GM23338 (cell line): ENCODE data around the gene OR12D3. TPM values are rescaled to one million over a fixed set of nuclear protein-coding genes. Genes with fewer than 3 reads are reported as not detected.

Source experiments
- ATAC-seq: fragments of 200-7000 bp; cut with Tn5 transposase; 3 replicates; pipeline ENCODE4 v1.9.1; 2020
- DNase-seq: peaks from one replicate; pipeline ENCODE4 v3.0.0-alpha.2; 2015; ENCODE audit warnings: low spot score
- H2AFZ ChIP-seq: fragments of 200-600 bp; sonication (generic); 2 replicates; pipeline ENCODE4 v1.8.0; 2016; ENCODE audit warnings: antibody characterized with exemption, mild to moderate bottlenecking, moderate library complexity
- H3F3A ChIP-seq: fragments of 200-600 bp; sonication (generic); replicated peaks from 2 replicates; pipeline ENCODE4 v1.8.0; 2017; ENCODE audit warnings: antibody characterized with exemption, mixed run types, low read depth
- H3K27ac ChIP-seq: fragments of 200-600 bp; sonication (generic); 2 replicates; pipeline ENCODE4 v1.6.1; 2016; ENCODE audit warnings: low read depth
- H3K27me3 ChIP-seq: fragments of 200-600 bp; sonication (generic); 2 replicates; pipeline ENCODE4 v1.8.0; 2016; ENCODE audit warnings: mild to moderate bottlenecking, mixed run types, moderate library complexity; ENCODE audit not compliant: insufficient read depth
- H3K36me3 ChIP-seq: fragments of 200-600 bp; sonication (generic); 2 replicates; pipeline ENCODE4 v1.8.0; 2016; ENCODE audit warnings: mild to moderate bottlenecking; ENCODE audit not compliant: insufficient read depth
- H3K4me1 ChIP-seq: fragments of 200-600 bp; sonication (generic); 2 replicates; pipeline ENCODE4 v1.8.0; 2016; ENCODE audit warnings: mild to moderate bottlenecking, moderate library complexity; ENCODE audit not compliant: insufficient read depth
- H3K4me2 ChIP-seq: fragments of 200-600 bp; sonication (generic); 2 replicates; pipeline ENCODE4 v1.7.1; 2017; ENCODE audit warnings: mixed run types
- H3K4me3 ChIP-seq: fragments of 200-600 bp; sonication (generic); 2 replicates; pipeline ENCODE4 v1.6.1; 2016; ENCODE audit warnings: mixed run types
- H3K79me2 ChIP-seq: fragments of 200-600 bp; sonication (generic); replicated peaks from 2 replicates; pipeline ENCODE4 v1.8.0; 2017; ENCODE audit warnings: mild to moderate bottlenecking; ENCODE audit not compliant: insufficient read depth
- H3K9me2 ChIP-seq: fragments of 200-600 bp; sonication (generic); 2 replicates; pipeline ENCODE4 v1.8.0; 2017; ENCODE audit not compliant: insufficient read depth
- H4K20me1 ChIP-seq: fragments of 200-600 bp; sonication (generic); replicated peaks from 2 replicates; pipeline ENCODE4 v1.8.0; 2017; ENCODE audit warnings: mild to moderate bottlenecking; ENCODE audit not compliant: insufficient read depth
- H3K27ac Mint-ChIP-seq: 2 replicates; pipeline ENCODE4 v1.8.0; 2020; ENCODE audit warnings: inconsistent platforms, mild to moderate bottlenecking, moderate library complexity, mixed read lengths
- H3K27me3 Mint-ChIP-seq: 3 replicates; pipeline ENCODE4 v1.8.0; 2022; ENCODE audit warnings: low read depth, mild to moderate bottlenecking, moderate library complexity, mixed read lengths, inconsistent platforms; ENCODE audit not compliant: insufficient read depth, poor library complexity
- H3K36me3 Mint-ChIP-seq: 3 replicates; pipeline ENCODE4 v1.8.0; 2021; ENCODE audit warnings: low read depth, mild to moderate bottlenecking, inconsistent platforms, moderate library complexity, mixed read lengths
- H3K4me1 Mint-ChIP-seq: 3 replicates; pipeline ENCODE4 v1.8.0; 2020; ENCODE audit warnings: mild to moderate bottlenecking, inconsistent platforms, mixed read lengths
- H3K4me3 Mint-ChIP-seq: 3 replicates; pipeline ENCODE4 v1.8.0; 2021; ENCODE audit warnings: moderate library complexity, mild to moderate bottlenecking, inconsistent platforms, mixed read lengths
- H3K9me3 Mint-ChIP-seq: 3 replicates; pipeline ENCODE4 v1.8.0; 2020; ENCODE audit warnings: moderate library complexity, mild to moderate bottlenecking, inconsistent platforms, mixed read lengths
- CREB1 ChIP-seq: fragments of 250-450 bp; sonication (Bioruptor Pico); IDR thresholded peaks from 2 replicates; pipeline ENCODE4 v1.5.0; 2020; ENCODE audit warnings: low read depth, mild to moderate bottlenecking, moderate library complexity
- EZH2 ChIP-seq: fragments of 200-600 bp; sonication (generic); IDR thresholded peaks from one replicate; pipeline ENCODE4 v1.8.0; 2017; ENCODE audit warnings: antibody characterized with exemption, mild to moderate bottlenecking, low read depth; ENCODE audit not compliant: unreplicated experiment
- EZH2phosphoT487 ChIP-seq: fragments of 200-600 bp; sonication (generic); IDR thresholded peaks from one replicate; pipeline ENCODE4 v1.8.1; 2018; ENCODE audit warnings: antibody characterized with exemption; ENCODE audit not compliant: unreplicated experiment
- JUNB ChIP-seq: IDR thresholded peaks from one replicate; pipeline ENCODE4 v1.6.1; 2016; ENCODE audit warnings: antibody characterized with exemption; ENCODE audit not compliant: unreplicated experiment
- NANOG ChIP-seq: IDR thresholded peaks from 2 replicates; pipeline ENCODE4 v1.6.1; 2016; ENCODE audit warnings: antibody characterized with exemption, borderline replicate concordance
- POLR2AphosphoS5 ChIP-seq: IDR thresholded peaks from 2 replicates; pipeline ENCODE4 v1.6.1; 2016; ENCODE audit warnings: antibody characterized with exemption, low read depth
- STAT1 ChIP-seq: IDR thresholded peaks from one replicate; pipeline ENCODE4 v1.6.1; 2016; ENCODE audit warnings: antibody characterized with exemption; ENCODE audit not compliant: unreplicated experiment
- ZNF114 ChIP-seq: fragments of 250-450 bp; sonication (Bioruptor Pico); IDR thresholded peaks from 2 replicates; pipeline ENCODE4 v1.5.0; 2020; ENCODE audit warnings: mild to moderate bottlenecking, moderate library complexity
- ZNF331 ChIP-seq: fragments of 250-450 bp; sonication (Bioruptor Pico); IDR thresholded peaks from 2 replicates; pipeline ENCODE4 v1.5.0; 2020; ENCODE audit warnings: low read depth, mild to moderate bottlenecking, moderate library complexity
- polyA plus RNA-seq: library from polyadenylated mRNA; unstranded; fragments of >200 nt; fragmentation: Nextera tagmentation; extraction: Ambion mirVana; gene quantifications from 2 replicates; pipeline ENCODE4 v1.2.1, GENCODE V29; 2016
- total RNA-seq: library from RNA; depleted of rRNA; stranded (reverse); fragments of >200 nt; shearing (Covaris generic); gene quantifications from 2 replicates; pipeline ENCODE4 v1.2.3, GENCODE V29; 2014
- TF ChIP-seq, protein P1 (sequence below): IDR thresholded peaks from 2 replicates; pipeline ENCODE4 v1.6.1; 2016; ENCODE audit warnings: antibody characterized with exemption
- TF ChIP-seq, protein P2 (sequence below), 2 experiments: fragments of 200-600 bp in 1 of 2; sonication (generic) in 1 of 2; conservative IDR thresholded peaks; 2 replicates each; pipeline versions ENCODE4 v1.5.1 to v1.6.1; 2016 to 2017; ENCODE audit warnings: antibody characterized with exemption in 2 of 2, low read depth in 2 of 2, mild to moderate bottlenecking in 2 of 2, moderate library complexity in 1 of 2
- TF ChIP-seq, protein P3 (sequence below): fragments of 250-450 bp; sonication (Bioruptor Pico); IDR thresholded peaks from 2 replicates; pipeline ENCODE4 v1.5.0; 2020; ENCODE audit warnings: mild to moderate bottlenecking, moderate library complexity
- TF ChIP-seq, protein P4 (sequence below): IDR thresholded peaks from one replicate; pipeline ENCODE4 v1.6.1; 2018; ENCODE audit warnings: antibody characterized with exemption; ENCODE audit not compliant: unreplicated experiment

The OR12D3 gene
- total and polyA plus RNA-seq, 2 experiments from 2014 or later: not detected

DNA sequence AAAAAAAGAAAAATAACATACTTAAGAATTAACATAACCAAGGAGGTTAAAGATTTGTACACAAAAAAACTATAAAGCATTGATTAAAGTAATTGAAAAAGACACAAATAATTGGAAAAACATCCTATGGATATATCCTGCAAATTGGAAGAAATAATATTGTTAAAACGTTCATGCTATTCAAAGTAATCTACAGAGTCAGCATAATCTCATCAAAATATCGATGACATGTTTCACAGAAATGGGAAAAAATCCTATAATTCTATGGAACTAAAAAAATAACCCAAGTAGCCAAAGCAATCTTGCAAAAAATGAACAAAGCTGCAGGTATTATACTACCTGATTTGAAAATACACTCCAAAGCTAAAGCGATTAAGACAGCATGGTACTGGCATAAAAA, 29.7 kb downstream of the OR12D3 start:
- no peaks in the 10 kb centered on the region for H3K27me3 ChIP-seq
- no peak overlapping the region for H3K27ac Mint-ChIP-seq
- no peaks in the 10 kb centered on the region for H3K27me3 Mint-ChIP-seq
- TF ChIP-seq, protein P1, sequence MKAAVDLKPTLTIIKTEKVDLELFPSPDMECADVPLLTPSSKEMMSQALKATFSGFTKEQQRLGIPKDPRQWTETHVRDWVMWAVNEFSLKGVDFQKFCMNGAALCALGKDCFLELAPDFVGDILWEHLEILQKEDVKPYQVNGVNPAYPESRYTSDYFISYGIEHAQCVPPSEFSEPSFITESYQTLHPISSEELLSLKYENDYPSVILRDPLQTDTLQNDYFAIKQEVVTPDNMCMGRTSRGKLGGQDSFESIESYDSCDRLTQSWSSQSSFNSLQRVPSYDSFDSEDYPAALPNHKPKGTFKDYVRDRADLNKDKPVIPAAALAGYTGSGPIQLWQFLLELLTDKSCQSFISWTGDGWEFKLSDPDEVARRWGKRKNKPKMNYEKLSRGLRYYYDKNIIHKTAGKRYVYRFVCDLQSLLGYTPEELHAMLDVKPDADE: no peak
- TF ChIP-seq, protein P2, sequence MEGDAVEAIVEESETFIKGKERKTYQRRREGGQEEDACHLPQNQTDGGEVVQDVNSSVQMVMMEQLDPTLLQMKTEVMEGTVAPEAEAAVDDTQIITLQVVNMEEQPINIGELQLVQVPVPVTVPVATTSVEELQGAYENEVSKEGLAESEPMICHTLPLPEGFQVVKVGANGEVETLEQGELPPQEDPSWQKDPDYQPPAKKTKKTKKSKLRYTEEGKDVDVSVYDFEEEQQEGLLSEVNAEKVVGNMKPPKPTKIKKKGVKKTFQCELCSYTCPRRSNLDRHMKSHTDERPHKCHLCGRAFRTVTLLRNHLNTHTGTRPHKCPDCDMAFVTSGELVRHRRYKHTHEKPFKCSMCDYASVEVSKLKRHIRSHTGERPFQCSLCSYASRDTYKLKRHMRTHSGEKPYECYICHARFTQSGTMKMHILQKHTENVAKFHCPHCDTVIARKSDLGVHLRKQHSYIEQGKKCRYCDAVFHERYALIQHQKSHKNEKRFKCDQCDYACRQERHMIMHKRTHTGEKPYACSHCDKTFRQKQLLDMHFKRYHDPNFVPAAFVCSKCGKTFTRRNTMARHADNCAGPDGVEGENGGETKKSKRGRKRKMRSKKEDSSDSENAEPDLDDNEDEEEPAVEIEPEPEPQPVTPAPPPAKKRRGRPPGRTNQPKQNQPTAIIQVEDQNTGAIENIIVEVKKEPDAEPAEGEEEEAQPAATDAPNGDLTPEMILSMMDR (conservative IDR thresholded peaks at IDR 0.05; ENCODE audit: low read depth in 2 of 2): no peak
- TF ChIP-seq STAT1: no peak
- no peak for TF ChIP-seq NANOG
- TF ChIP-seq POLR2AphosphoS5: no peak
- TF ChIP-seq, protein P3, sequence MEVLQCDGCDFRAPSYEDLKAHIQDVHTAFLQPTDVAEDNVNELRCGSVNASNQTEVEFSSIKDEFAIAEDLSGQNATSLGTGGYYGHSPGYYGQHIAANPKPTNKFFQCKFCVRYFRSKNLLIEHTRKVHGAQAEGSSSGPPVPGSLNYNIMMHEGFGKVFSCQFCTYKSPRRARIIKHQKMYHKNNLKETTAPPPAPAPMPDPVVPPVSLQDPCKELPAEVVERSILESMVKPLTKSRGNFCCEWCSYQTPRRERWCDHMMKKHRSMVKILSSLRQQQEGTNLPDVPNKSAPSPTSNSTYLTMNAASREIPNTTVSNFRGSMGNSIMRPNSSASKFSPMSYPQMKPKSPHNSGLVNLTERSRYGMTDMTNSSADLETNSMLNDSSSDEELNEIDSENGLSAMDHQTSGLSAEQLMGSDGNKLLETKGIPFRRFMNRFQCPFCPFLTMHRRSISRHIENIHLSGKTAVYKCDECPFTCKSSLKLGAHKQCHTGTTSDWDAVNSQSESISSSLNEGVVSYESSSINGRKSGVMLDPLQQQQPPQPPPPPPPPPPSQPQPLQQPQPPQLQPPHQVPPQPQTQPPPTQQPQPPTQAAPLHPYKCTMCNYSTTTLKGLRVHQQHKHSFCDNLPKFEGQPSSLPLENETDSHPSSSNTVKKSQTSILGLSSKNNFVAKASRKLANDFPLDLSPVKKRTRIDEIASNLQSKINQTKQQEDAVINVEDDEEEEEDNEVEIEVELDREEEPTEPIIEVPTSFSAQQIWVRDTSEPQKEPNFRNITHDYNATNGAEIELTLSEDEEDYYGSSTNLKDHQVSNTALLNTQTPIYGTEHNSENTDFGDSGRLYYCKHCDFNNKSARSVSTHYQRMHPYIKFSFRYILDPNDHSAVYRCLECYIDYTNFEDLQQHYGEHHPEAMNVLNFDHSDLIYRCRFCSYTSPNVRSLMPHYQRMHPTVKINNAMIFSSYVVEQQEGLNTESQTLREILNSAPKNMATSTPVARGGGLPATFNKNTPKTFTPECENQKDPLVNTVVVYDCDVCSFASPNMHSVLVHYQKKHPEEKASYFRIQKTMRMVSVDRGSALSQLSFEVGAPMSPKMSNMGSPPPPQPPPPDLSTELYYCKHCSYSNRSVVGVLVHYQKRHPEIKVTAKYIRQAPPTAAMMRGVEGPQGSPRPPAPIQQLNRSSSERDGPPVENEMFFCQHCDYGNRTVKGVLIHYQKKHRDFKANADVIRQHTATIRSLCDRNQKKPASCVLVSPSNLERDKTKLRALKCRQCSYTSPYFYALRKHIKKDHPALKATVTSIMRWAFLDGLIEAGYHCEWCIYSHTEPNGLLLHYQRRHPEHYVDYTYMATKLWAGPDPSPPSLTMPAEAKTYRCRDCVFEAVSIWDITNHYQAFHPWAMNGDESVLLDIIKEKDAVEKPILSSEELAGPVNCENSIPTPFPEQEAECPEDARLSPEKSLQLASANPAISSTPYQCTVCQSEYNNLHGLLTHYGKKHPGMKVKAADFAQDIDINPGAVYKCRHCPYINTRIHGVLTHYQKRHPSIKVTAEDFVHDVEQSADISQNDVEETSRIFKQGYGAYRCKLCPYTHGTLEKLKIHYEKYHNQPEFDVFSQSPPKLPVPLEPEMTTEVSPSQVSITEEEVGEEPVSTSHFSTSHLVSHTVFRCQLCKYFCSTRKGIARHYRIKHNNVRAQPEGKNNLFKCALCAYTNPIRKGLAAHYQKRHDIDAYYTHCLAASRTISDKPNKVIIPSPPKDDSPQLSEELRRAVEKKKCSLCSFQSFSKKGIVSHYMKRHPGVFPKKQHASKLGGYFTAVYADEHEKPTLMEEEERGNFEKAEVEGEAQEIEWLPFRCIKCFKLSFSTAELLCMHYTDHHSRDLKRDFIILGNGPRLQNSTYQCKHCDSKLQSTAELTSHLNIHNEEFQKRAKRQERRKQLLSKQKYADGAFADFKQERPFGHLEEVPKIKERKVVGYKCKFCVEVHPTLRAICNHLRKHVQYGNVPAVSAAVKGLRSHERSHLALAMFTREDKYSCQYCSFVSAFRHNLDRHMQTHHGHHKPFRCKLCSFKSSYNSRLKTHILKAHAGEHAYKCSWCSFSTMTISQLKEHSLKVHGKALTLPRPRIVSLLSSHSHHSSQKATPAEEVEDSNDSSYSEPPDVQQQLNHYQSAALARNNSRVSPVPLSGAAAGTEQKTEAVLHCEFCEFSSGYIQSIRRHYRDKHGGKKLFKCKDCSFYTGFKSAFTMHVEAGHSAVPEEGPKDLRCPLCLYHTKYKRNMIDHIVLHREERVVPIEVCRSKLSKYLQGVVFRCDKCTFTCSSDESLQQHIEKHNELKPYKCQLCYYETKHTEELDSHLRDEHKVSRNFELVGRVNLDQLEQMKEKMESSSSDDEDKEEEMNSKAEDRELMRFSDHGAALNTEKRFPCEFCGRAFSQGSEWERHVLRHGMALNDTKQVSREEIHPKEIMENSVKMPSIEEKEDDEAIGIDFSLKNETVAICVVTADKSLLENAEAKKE (CRISPR knock-in tag): no peak
- no peak for TF ChIP-seq ZNF114 (CRISPR knock-in tag)
- no peak for TF ChIP-seq ZNF331 (CRISPR knock-in tag)
- TF ChIP-seq, protein P4, sequence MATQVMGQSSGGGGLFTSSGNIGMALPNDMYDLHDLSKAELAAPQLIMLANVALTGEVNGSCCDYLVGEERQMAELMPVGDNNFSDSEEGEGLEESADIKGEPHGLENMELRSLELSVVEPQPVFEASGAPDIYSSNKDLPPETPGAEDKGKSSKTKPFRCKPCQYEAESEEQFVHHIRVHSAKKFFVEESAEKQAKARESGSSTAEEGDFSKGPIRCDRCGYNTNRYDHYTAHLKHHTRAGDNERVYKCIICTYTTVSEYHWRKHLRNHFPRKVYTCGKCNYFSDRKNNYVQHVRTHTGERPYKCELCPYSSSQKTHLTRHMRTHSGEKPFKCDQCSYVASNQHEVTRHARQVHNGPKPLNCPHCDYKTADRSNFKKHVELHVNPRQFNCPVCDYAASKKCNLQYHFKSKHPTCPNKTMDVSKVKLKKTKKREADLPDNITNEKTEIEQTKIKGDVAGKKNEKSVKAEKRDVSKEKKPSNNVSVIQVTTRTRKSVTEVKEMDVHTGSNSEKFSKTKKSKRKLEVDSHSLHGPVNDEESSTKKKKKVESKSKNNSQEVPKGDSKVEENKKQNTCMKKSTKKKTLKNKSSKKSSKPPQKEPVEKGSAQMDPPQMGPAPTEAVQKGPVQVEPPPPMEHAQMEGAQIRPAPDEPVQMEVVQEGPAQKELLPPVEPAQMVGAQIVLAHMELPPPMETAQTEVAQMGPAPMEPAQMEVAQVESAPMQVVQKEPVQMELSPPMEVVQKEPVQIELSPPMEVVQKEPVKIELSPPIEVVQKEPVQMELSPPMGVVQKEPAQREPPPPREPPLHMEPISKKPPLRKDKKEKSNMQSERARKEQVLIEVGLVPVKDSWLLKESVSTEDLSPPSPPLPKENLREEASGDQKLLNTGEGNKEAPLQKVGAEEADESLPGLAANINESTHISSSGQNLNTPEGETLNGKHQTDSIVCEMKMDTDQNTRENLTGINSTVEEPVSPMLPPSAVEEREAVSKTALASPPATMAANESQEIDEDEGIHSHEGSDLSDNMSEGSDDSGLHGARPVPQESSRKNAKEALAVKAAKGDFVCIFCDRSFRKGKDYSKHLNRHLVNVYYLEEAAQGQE: no peak
- no peak for TF ChIP-seq CREB1 (CRISPR knock-in tag)
- TF ChIP-seq EZH2: no peak
- no peak for TF ChIP-seq JUNB
- TF ChIP-seq EZH2phosphoT487: no peak
- no peaks in the 10 kb centered on the region for H3K4me1 ChIP-seq
- no peak for DNase-seq
- ATAC-seq: no peak
- H3K36me3 ChIP-seq: no peaks in the 10 kb centered on the region
- no peak overlapping the region for H2AFZ ChIP-seq
- H3K4me2 ChIP-seq: no peak overlapping the region
- no peaks in the 10 kb centered on the region for H4K20me1 ChIP-seq
- no peak overlapping the region for H3K4me3 ChIP-seq
- H3F3A ChIP-seq: no peaks in the 10 kb centered on the region
- no peaks in the 10 kb centered on the region for H3K36me3 Mint-ChIP-seq
- no peaks in the 10 kb centered on the region for H3K9me2 ChIP-seq
- H3K27ac ChIP-seq: no peak overlapping the region
- H3K4me3 Mint-ChIP-seq: no peak overlapping the region
- no peaks in the 10 kb centered on the region for H3K4me1 Mint-ChIP-seq
- H3K9me3 Mint-ChIP-seq: no peaks in the 10 kb centered on the region
- H3K79me2 ChIP-seq: no peaks in the 10 kb centered on the region
